Stimulated activated CD4-positive, alpha-beta T cell treated with anti-CD3 and anti-CD28 coated beads, Interleukin-4, amount 100 ng/mL, for 24 hours (primary cell): ENCODE measurements around the gene PLXNA4.
"Not testable (repeated sequence)": the region's sequence is repeated elsewhere in the genome, so short reads cannot be mapped to it uniquely, and the experiment has no call there.

Source experiments
- DNase-seq: peaks from one replicate; pipeline ENCODE4 v3.0.0-alpha.2; 2020

The PLXNA4 gene

GRCh38 chr7:132412435-132412834 is 163.8 kb downstream of the PLXNA4 start:
- no peak for DNase-seq

- DNase-seq, result no peak
Observed at GRCh38 chr7:132410861-132411541, 165.3 kb downstream of the PLXNA4 start.

GRCh38 chr7:132410385-132410784 is 165.9 kb downstream of the PLXNA4 start:
- DNase-seq, result no peak

GRCh38 chr7:132407764-132408163 is 168.5 kb downstream of the PLXNA4 start:
- DNase-seq, result no peak

- no peak for DNase-seq
Observed at GRCh38 chr7:132406039-132406438, 170.2 kb downstream of the PLXNA4 start.

GRCh38 chr7:132404261-132404660 is 172.0 kb downstream of the PLXNA4 start:
- DNase-seq, result no peak

- DNase-seq, result no peak
Observed at GRCh38 chr7:132403465-132404110, 172.7 kb downstream of the PLXNA4 start.

GRCh38 chr7:132402751-132403245 is 173.5 kb downstream of the PLXNA4 start:
- DNase-seq, result no peak

GRCh38 chr7:132402096-132402495 is 174.2 kb downstream of the PLXNA4 start:
- no peak for DNase-seq

- DNase-seq, result no peak
Observed at GRCh38 chr7:132400561-132401142, 175.6 kb downstream of the PLXNA4 start.

GRCh38 chr7:132399367-132399766 is 176.9 kb downstream of the PLXNA4 start:
- DNase-seq, result no peak

GRCh38 chr7:132398253-132398925 is 177.9 kb downstream of the PLXNA4 start:
- DNase-seq, result no peak

GRCh38 chr7:132397070-132397469 is 179.2 kb downstream of the PLXNA4 start:
- no peak for DNase-seq

- DNase-seq, result no peak
Observed at GRCh38 chr7:132395361-132395760, 180.9 kb downstream of the PLXNA4 start.

- peak; percentile 10 for DNase-seq
Observed at GRCh38 chr7:132394283-132395198, 181.7 kb downstream of the PLXNA4 start.

GRCh38 chr7:132393789-132394261 is 182.4 kb downstream of the PLXNA4 start:
- no peak for DNase-seq

- no peak for DNase-seq
Observed at GRCh38 chr7:132392713-132393112, 183.6 kb downstream of the PLXNA4 start.

GRCh38 chr7:132390705-132391104 is 185.6 kb downstream of the PLXNA4 start:
- no peak for DNase-seq

- DNase-seq, result not testable (repeated sequence)
Observed at GRCh38 chr7:132390049-132390448, 186.2 kb downstream of the PLXNA4 start.

GRCh38 chr7:132388688-132389087 is 187.6 kb downstream of the PLXNA4 start:
- no peak for DNase-seq

- DNase-seq, result no peak
Observed at GRCh38 chr7:132387596-132387995, 188.7 kb downstream of the PLXNA4 start.

- no peak for DNase-seq
Observed at GRCh38 chr7:132386201-132386681, 190.0 kb downstream of the PLXNA4 start.
